ENCODE measurements around the gene HAAO.

HAAO gene

DNA sequence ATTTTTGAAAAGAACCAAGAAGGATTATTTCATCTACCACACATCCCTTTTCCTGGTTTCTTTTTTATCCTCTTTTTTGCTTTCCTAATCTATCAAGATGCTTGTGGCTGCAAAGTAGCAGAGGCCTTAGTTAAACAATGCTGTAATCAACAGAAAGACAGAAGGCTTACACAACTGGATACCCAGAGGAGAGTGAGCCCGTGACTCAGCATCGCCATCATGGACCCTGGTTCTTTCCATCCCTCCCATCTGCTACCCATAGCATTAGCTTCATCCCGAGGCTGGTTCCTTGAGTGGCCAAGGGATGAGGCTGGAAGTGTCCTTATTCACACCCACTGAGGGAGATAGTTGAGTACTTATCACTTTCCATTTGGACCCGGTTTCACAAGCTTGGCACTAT lies 7.5 kb upstream of the HAAO start:
- TF ChIP-seq, protein P1, sequence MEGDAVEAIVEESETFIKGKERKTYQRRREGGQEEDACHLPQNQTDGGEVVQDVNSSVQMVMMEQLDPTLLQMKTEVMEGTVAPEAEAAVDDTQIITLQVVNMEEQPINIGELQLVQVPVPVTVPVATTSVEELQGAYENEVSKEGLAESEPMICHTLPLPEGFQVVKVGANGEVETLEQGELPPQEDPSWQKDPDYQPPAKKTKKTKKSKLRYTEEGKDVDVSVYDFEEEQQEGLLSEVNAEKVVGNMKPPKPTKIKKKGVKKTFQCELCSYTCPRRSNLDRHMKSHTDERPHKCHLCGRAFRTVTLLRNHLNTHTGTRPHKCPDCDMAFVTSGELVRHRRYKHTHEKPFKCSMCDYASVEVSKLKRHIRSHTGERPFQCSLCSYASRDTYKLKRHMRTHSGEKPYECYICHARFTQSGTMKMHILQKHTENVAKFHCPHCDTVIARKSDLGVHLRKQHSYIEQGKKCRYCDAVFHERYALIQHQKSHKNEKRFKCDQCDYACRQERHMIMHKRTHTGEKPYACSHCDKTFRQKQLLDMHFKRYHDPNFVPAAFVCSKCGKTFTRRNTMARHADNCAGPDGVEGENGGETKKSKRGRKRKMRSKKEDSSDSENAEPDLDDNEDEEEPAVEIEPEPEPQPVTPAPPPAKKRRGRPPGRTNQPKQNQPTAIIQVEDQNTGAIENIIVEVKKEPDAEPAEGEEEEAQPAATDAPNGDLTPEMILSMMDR (IDR thresholded peaks at IDR 0.05; ENCODE audit: borderline replicate concordance, insufficient read depth, low read depth, low read length), result no peak
- no peak overlapping the region for H3K4me3 ChIP-seq (ENCODE audit: low read depth, low read length)

DNA sequence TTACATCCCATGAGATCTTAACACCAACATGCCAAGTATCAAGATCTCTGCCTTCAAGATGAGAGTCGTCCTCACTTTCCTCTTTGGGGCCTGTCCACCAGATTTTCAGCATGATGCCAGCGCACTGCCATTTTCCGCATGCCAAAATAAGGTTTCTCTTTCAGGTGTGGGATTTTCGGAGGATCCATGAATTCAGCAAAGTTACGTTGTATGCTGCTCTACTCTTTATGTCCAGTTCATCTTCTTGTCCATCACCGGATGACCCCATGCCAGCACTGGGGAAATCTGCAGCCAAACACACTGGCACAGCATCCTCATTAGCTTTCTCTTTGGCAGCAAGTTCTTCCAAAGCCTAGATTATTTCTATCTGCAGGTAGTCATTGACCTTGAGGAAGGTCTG lies 4.9 kb upstream of the HAAO start:
- TF ChIP-seq, protein P1 (IDR thresholded peaks at IDR 0.05; ENCODE audit: borderline replicate concordance, insufficient read depth, low read depth, low read length), result no peak
- H3K4me3 ChIP-seq (ENCODE audit: low read depth, low read length), result no peak overlapping the region

DNA sequence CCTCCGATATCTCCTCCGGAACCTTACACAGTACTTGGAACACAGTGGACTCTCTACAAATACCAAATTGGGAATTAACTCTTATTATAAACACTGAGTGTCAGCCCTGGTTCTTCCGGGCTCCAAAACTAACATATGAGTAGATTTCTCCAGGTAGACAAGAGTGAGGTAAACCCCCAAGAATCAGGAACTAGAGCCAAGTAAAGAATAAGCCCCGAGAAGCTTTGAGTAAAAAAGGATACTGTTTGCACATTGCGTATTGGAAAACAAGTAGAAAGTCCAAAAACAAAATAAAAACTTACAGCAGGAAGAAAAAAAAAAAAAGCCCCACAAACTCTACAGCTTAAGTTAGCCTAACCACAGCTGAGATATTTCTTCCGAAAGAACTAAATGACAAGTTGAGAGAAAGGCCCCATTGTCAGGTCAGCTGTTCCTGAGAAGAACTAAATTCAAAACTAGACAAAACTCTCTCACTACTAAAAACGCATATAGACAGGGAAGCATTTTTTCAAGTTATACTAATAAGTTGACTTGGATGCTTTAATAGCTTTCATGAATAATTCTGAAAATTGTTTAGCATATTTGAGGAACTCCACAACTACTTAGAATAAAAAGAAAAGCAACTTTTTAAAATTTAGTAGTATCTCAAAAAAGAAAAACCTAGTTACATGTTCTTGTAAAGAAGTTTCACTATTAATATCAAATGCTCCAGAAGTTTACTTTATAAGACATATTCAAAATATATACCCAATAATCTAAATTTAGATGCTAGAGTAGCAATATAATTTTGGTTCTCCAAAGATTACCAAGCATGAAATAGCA lies 4.3 kb upstream of the HAAO start:
- TF ChIP-seq, protein P1 (IDR thresholded peaks at IDR 0.05; ENCODE audit: borderline replicate concordance, insufficient read depth, low read depth, low read length), result no peak
- no peak overlapping the region for H3K4me3 ChIP-seq (ENCODE audit: low read depth, low read length)

DNA sequence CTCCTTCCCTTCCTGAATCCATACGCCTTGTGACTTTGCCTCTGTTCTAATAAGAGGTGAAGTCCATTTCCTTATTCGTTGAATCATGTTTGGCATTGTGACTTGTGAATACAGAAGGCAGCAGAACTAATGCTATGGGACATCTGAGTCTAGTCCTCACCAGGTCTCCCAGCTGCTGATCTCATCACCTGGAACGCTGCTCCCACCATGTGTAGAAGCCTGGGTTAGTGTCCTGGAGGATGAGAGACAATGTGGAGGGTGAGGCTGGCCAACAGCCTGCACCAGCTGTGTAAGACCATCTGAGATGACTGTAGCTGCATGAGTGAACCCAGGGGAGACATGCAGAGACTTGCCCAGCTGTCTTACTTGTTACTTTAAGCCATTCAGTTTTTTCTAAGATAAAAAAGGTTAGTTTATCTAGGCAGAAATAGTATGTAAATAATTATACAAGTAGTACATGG lies 3.5 kb upstream of the HAAO start:
- H3K4me3 ChIP-seq (ENCODE audit: low read depth, low read length), result no peak overlapping the region

DNA sequence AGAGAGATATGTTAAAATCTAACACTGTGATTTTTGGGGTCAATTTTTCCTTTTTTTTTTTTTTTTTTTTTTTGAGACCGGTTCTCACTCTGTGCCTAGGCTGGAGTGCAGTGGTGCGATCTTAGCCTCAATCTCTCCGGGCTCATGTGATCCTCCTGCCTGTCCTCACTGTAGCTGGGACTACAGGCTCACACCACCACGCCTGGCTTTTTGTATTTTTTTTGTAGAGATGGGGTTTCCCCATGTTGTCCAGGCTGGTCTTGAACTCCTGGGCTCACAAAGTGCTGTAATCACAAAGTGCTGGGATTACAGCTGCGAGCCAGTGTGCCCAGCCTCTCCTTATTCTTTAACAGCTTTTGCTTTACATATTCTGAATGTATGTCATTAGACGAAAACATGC lies 2.9 kb upstream of the HAAO start:
- H3K4me3 ChIP-seq (ENCODE audit: low read depth, low read length), result no peak overlapping the region
- TF ChIP-seq, protein P1 (IDR thresholded peaks at IDR 0.05; ENCODE audit: borderline replicate concordance, insufficient read depth, low read depth, low read length), result no peak

More for the DNA sequence above, 3.5 kb upstream of the HAAO start:
- TF ChIP-seq, protein P1 (IDR thresholded peaks at IDR 0.05; ENCODE audit: borderline replicate concordance, insufficient read depth, low read depth, low read length), result no peak

DNA sequence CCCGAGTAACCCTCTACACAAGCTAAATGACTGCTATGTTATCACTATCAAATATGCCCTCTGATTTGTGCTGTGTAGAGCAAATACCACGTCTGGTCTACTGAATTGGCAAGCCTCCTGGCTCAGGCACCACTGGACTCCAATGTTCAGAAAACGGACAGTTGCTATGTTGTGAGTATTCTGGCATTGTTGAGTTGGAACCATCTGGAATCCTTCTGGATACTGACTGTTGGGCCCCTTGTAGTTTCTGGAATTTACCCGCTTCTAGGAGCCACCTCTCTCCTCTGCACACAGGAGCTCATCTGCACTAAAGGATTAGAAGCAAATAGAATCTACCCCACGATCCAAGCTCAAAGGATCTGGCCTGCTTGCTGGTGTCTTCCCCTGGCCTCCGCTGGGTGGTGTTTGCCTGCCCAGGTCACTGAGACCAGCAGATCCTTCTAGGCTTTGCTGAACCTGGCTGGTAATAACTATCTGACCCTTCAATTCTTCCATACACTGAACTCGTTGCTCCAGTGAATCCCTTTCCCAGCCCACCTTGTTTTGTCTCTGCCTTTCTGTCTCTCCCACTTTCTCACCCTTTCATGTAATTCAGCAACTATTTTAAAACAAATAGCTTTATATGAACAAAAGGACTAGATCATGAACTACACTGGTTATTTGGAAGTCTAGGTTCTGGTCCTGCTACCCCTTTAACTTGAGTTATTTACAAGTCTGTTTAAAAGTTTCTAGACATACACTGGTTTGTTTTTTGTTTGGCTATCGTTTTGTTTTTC lies 2.1 kb upstream of the HAAO start:
- H3K4me3 ChIP-seq (ENCODE audit: low read depth, low read length), result peak overlapping the region; percentile 2
- TF ChIP-seq, protein P1 (IDR thresholded peaks at IDR 0.05; ENCODE audit: borderline replicate concordance, insufficient read depth, low read depth, low read length), result peak; percentile 81

Measured in GM12875 (cell line).